ENCODE measurements around the gene SLC2A9.

Gene SLC2A9

DNA sequence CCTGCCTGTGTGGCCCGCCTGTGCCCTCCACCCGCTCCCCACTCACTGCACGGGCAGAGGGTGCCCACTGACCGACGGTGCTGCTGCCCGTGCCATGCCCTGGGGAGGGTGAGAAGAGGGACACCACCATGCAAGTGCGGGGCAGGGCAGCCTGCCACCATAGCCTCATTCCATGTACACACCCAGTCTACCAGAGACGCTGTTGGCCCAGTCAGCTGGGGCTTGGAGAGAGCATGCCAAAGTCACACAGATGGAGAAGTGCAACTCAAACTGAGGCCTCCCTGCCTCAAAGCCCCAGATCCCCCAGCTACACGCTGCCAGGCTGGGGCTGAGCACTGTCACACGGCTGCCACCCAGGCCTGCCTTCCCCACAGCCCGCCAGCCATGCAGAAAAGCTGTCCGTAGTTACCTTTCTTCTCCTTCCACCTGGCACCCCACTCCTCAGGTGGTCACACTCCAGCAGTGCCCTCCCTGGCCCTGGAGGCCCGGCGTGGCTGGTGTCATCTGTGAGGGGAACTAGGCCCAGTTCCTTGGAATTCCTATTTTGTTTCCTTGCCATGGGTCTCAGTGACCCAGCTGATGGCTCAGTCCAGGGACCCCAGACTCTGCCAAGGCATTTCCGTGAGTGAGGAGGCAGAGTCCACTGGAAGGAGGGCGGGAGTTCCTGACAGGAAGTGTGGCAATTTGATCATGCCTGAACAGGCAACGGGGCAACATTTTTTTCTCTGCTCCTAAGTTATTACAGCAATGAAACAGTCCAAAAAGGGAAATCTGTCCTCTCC, at the start of gene SLC2A9:
Gene SLC2A9 (minus strand): TSS at position 627 of the 782 bp plus-strand sequence. CDS start 68 bp downstream, at position 559.
- no peak for DNase-seq

GRCh38 chr4:10069075-10069642, 47.9 kb upstream of the SLC2A9 start:
- no peak for DNase-seq

- DNase-seq: no peak
Measured at GRCh38 chr4:10066670-10067651, 45.7 kb upstream of the SLC2A9 start.

DNA sequence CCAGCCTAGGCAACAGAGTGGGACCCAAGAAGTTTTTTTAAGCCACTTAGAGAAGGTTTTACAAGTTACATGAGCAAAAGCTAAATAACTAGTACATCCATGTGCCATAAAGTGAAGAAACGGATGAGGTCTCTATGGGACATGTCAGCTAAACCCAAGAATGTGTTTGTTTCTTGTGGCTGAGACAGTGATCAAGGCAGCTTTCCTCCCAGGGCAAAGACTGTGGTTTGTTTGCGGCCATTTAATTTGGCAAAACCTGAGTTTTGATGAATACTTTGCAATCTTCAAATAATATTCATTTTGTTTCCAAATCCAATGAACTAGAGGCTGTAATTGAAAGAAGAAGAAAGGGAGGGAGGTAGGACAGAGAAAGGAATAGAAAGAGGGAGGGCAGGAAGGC, 44.9 kb upstream of the SLC2A9 start:
- no peak for DNase-seq

- no peak for DNase-seq
Measured at GRCh38 chr4:10063544-10064300, 42.4 kb upstream of the SLC2A9 start.

DNA sequence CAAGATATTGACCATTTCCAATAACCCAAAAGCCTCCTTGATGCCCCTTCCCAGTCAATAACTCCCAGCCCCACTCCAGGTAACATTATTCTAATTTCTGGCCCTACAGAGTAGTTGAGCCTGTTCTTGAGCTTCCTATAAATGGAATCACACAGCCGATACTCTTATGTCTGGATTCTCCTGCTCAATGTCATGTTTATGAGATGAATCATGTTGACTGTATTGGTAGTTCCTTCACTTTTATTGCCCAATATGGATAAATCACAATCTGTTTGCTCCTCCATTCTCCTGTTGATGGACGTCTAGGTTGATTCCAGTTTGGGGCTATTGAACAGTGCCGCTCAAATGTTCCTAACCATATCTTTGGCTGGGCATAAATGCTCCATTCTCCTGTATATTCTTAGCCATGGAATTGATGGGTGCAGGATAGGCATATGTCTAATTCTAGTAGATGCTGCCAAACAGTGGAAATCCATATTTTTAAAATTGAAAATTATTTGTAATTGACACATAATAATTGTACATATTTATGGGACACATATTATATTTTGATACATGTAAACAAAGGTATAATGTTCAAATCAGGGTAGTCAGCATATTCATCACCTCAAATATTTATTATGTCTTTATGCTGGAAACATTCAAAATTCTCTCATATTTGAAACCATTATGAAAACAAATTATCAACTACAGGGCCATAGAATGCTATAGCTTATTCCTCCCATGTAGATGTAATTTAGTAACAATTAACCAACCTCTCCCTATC, 40.5 kb upstream of the SLC2A9 start:
- no peak for DNase-seq

GRCh38 chr4:10058371-10058770, 37.1 kb upstream of the SLC2A9 start:
- DNase-seq: no peak

DNA sequence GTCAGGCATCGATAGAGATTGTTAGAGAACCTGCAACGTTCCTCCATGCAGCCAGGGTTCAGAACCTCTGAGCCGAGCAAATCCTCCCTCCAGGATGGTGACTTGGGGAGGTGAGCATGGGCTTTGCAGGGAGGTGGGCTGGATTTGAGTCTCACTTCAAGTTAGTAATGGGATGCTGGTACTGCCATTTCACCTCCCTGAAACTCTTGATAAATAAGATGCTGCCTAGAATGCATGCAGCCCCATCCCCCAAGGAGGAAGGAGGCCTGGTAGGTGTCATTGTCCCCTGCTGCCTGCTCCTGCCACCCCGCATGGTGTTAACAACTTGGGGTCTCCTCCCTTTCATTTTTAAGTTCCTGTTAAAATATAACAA, 35.7 kb upstream of the SLC2A9 start:
- DNase-seq: no peak

DNA sequence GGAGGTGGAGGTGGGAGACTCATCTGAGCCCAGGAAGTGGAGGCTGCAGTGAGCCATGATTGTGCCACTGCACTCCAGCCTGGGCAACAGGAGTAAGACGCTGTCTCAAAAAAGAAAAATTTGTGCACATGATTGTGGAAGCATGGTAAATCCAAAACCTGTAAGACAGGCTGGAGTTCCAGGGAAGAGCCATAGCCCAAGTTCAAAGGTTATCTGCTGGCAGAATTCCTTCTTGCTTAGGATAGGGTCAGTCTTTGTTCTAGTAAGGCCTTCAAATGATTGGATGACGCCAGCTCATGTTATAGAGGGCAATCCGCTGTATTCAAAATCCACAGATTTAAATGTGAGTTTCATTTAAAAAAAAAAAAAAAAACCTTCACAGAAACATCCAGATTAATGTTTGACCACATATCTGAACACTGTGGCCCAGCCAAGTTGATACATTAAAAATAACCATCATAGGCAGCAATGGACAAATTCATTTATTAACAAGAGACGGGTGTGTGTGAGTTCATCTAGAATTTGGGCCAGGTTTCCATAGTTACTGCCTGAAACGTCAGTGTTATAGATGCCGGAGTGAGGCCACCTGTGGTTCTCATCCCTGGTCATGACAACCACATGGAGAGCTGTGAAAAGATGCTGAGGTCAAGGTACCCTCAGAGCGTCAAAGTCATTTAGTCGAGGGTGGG, 35.2 kb upstream of the SLC2A9 start:
- DNase-seq: no peak

DNA sequence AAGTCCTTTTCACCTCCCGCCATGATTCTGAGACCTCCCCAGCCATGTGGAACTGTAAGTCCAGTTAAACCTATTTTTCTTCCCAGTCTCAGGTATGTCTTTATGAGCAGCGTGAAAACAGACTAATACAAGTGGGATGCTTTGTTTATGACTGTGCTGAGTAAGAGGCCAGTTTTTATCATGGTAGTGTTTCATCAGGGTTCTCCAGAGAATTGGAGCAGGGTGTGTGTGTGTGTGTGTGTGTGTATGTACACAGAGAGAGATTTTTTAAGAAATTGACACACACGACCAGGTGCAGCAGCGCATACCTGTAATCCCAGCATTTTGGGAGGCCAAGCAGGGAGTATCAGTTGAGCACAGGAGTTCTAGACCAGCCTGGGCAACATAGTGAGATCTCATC, 34.6 kb upstream of the SLC2A9 start:
- no peak for DNase-seq

- no peak for DNase-seq
Measured at GRCh38 chr4:10054571-10055041, 33.3 kb upstream of the SLC2A9 start.

- no peak for DNase-seq
Measured at GRCh38 chr4:10053635-10054453, 32.5 kb upstream of the SLC2A9 start.

DNA sequence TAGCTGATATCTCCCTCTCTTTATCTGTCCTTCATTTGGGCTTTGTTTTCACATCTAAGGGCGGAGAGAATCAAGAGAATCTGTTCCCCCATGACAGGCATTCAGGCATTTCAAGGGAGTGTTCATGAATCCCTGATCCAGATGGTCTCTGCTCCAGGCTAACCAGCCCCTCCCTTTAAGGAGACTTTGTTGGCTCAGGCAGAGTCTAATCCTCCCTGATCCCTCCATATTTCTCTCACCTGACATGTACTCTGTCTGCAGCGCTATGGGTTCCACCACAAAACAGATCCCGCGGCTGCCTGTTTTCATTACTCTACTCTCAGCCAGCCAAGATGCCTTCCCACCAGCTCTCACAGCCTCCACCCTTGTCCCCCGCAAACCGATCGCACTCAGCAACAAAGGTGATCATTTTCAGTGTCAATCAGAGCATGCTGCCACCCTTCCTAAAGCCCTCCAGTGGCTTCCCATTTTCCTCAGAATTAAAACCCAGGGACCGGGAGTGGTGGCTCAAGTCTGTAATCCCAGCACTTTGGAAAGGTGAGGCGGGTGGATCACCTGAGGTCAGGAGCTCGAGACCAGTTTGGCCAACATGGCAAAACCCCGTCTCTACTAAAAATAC, 30.3 kb upstream of the SLC2A9 start:
- DNase-seq: no peak

DNA sequence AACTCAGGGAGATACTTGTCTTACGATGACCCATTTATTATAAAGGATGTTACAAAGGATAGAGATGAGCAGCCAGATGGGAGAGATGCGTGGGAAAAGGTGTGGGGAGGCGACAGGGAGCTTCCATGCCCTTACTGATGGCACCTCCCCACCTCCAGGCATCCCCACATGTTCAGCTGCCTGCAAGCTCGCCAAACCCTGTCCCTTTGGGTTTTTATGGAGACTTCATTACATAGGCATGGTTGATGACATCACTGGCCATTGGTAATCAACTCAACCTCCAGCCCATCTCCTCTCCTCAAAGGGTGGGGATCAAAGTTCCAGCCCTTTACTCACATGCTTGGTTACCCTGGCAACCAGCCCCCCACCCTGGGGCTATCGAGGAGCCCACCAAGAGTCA, 29.4 kb upstream of the SLC2A9 start:
- no peak for DNase-seq

- no peak for DNase-seq
Measured at GRCh38 chr4:10050261-10050661, 29.0 kb upstream of the SLC2A9 start.

GRCh38 chr4:10048941-10049697, 27.8 kb upstream of the SLC2A9 start:
- no peak for DNase-seq

DNA sequence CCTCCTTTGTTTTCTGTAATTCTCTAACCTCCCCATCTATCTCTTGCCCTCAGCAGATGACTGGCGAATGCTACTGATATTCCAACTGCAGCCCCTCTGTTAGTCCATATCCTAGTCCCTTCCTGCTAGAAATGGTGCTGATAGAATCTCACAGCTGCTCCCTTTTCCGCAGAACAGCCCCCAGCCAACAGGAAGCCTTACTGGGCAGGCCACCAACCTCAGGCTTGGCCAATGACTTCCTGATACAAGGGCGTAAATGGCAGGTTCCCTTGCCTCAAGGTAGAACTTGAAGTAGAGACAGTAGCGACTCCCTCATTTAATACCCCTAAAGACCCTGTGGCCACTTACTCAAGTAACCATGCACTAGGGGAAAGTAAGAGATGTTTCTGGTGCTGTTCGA, 26.7 kb upstream of the SLC2A9 start:
- no peak for DNase-seq

DNA sequence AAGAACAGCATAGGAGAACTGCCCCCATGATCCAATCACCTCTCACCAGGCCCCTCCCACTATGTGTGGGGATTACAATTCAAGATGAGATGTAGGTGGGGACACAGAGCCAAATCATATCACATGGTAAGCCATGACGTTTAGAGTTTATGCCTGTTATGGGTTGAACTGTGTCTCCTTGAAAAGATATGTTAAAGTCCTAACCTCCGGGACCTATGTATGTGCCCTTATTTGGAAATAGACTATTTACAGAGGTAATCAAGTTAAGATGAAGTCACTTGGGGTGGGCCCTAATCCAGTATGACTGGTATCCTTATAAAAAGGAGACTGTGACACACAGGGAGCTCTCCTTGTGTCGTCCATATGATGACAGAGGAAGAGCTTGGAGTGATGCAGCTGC, 25.2 kb upstream of the SLC2A9 start:
- DNase-seq: no peak

DNA sequence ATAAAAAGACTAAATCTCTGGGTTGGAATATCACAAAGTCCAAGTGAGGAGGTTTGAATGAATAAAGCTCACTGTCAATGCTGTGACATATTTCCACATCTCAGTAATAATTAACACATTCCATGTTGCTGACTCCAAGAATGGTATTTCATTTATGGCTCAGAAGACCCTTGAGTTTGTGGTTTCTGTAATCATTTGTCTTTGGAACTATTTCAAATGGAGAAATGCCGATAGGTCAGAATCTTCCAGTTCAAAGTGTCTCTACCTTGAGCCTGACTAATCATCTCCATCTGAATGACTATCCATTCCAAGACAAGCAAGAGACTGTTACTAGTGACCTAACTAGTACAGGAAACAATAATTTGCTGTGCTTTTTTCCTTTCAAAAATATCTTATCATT, 24.2 kb upstream of the SLC2A9 start:
- DNase-seq: no peak
